Gastrocnemius medialis (tissue), 4 donors: ENCODE results near the gene DVL1. TPM values are rescaled to one million over a fixed set of nuclear protein-coding genes. Genes with fewer than 3 reads are reported as not detected.
A peak's percentile ranks its signal among the peaks of the same experiment; 100 is the strongest.

Experiments used
- ATAC-seq, 2 donors: fragments of 150-250 bp; one replicate each; pipeline ENCODE4 v1.9.1; 2016
- DNase-seq, 2 donors: peaks; one replicate each; pipeline ENCODE4 v3.0.0-alpha.2; 2019
- H3K27ac ChIP-seq, 4 donors: fragments of 200-600 bp; sonication (generic); 1 replicate in 1 of 4; 2 replicates in 3 of 4; pipeline ENCODE4 v1.5.1; 2016 to 2018; ENCODE audit warnings: mild to moderate bottlenecking in 2 of 4, moderate library complexity in 1 of 4
- H3K27me3 ChIP-seq, 3 donors: fragments of 200-600 bp; sonication (generic) in 2 of 3; 1 replicate in 1 of 3; 2 replicates in 2 of 3; pipeline versions ENCODE4 v1.5.1 to v1.6.0; 2016 to 2019; ENCODE audit warnings: mild to moderate bottlenecking in 1 of 3, moderate library complexity in 1 of 3
- H3K36me3 ChIP-seq, 2 donors: fragments of 200-600 bp; sonication (generic) in 1 of 2; one replicate each; pipeline ENCODE4 v1.5.1; 2017 to 2018
- H3K4me1 ChIP-seq, 2 donors: fragments of 200-600 bp; sonication (generic) in 1 of 2; one replicate each; pipeline ENCODE4 v1.5.1; 2016 to 2017; ENCODE audit warnings: mild to moderate bottlenecking in 2 of 2
- H3K4me3 ChIP-seq, 4 donors: fragments of 200-600 bp; sonication (generic) in 3 of 4; 1 replicate in 1 of 4; 2 replicates in 3 of 4; pipeline ENCODE4 v1.5.1; 2016 to 2019; ENCODE audit warnings: mild to moderate bottlenecking in 2 of 4
- H3K9me3 ChIP-seq, 3 donors: fragments of 200-600 bp; sonication (generic) in 2 of 3; 1 replicate in 1 of 3; 2 replicates in 2 of 3; pipeline ENCODE4 v1.5.1; 2016 to 2019
- CTCF ChIP-seq, 5 experiments: fragments of 450-650 bp in 3 of 5; fragments of 200-600 bp in 2 of 5; sonication (generic) in 2 of 5; IDR thresholded peaks in 4 of 5; conservative IDR thresholded peaks in 1 of 5; 1 replicate in 4 of 5; 2 replicates in 1 of 5; pipeline ENCODE4 v1.5.1; 2016 to 2019; ENCODE audit warnings: antibody characterized with exemption in 5 of 5, mild to moderate bottlenecking in 3 of 5, moderate library complexity in 3 of 5
- POLR2A ChIP-seq, 2 donors: fragments of 450-650 bp; IDR thresholded peaks; one replicate each; pipeline ENCODE4 v1.6.1; 2017; ENCODE audit warnings: antibody characterized with exemption in 2 of 2, mild to moderate bottlenecking in 2 of 2, moderate library complexity in 2 of 2
- in situ Hi-C, 4 donors: fragments of 200-750 bp; cut with MboI; loops; one replicate each; pipeline versions ENCODE4 v1.15.0 to v1.8.0; 2017; ENCODE audit warnings: low sequenced_read_pairs in 4 of 4
- intact Hi-C: fragments of 100-400 bp; cut with DNase I; formaldehyde crosslinking; loops from one replicate; pipeline ENCODE4 v1.15.1; 2023; ENCODE audit warnings: low total_unique reads
- total RNA-seq, 4 donors: library from RNA; depleted of rRNA; stranded (reverse); fragments of >200 nt; gene quantifications; one replicate each; pipeline versions ENCODE4 v1.1.0 to v1.2.3, GENCODE V29; 2016

Gene DVL1
- total RNA-seq, 4 donors from 2014 or later, result 196 to 311 (median 258) TPM

GRCh38 chr1:1354271-1355247 is 5.3 kb upstream of the DVL1 start:
- no peak overlapping the region for H3K4me3 ChIP-seq
- peak overlapping the region in 2 of 4 donors; percentile 9 to 28 for H3K27ac ChIP-seq
- peaks cover 8 to 33% (median 28%) of the 10 kb centered on the region in 3 donors for H3K27me3 ChIP-seq
- DNase-seq (peak in 1 of 2 donors; percentile 12), ATAC-seq (no peak)
- H3K9me3 ChIP-seq, result no peaks in the 10 kb centered on the region
- no peaks in the 10 kb centered on the region for H3K36me3 ChIP-seq
- peaks cover 13 to 38% of the 10 kb centered on the region in 2 donors for H3K4me1 ChIP-seq
- TF ChIP-seq CTCF (IDR thresholded peaks at IDR 0.05 in 4 of 5, conservative IDR thresholded peaks at IDR 0.05 in 1 of 5) (no peak), POLR2A (IDR thresholded peaks at IDR 0.05) (no peak)
- intact Hi-C loops, result loop anchor here (1.0 kb wide), 1 partner anchor 18 kb away; no protein-coding TSS in a partner anchor
- in situ Hi-C loops, result no loop called here

DNA sequence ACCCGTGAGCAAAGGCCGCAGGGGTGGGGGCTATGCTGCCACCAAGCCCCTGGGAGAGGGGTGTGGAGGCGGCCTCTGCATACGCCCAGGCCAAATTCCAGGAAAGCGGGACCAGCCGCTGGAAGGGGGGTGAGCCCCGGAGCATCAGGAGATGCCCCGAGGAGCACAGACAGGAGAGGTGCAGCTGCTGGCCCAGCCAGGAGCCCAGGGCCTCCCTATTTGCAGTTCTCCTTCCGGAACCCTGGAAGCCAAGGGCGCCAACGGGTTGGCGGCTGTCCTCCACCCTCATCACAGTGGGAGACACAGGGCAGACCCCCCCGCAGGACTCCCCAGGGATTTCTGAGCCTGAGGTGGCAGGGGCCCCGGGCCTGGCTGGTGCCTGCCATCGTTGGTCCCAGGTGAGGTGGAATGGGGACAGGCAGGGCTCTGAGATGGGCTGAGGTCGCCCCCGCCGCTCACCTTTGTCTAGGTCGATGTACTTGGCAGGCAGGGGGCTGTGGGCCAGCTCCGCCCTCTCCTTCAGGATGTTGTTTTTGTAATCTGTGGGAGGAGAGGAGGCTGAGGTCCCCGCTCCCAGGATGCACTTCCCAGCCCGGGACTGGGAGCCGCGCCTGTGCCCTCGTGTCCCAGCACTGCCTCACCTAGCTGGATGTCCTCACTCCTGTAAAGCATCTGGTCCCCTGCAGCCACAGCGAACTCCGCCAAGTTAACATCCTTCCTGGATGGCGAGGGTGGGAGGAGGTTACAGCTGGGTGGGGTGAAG is 4.4 kb upstream of the DVL1 start:
- intact Hi-C loops, result loop anchor here (1.0 kb wide), 1 partner anchor 19 kb away; no protein-coding TSS in a partner anchor
- Histone ChIP-seq H3K27me3 (peaks cover 0 to 25% (median 25%) of the 10 kb centered on the region in 3 donors), H3K27ac (peak overlapping the region; percentile 11 to 67 (median 46)), H3K4me3 (no peak overlapping the region), H3K9me3 (no peaks in the 10 kb centered on the region), H3K36me3 (no peaks in the 10 kb centered on the region), H3K4me1 (peaks cover 13 to 32% of the 10 kb centered on the region in 2 donors)
- ATAC-seq (no peak), DNase-seq (peak in 1 of 2 donors; percentile 17)
- in situ Hi-C loops, result no loop called here
- TF ChIP-seq CTCF (IDR thresholded peaks at IDR 0.05 in 4 of 5, conservative IDR thresholded peaks at IDR 0.05 in 1 of 5), result no peak

DNA sequence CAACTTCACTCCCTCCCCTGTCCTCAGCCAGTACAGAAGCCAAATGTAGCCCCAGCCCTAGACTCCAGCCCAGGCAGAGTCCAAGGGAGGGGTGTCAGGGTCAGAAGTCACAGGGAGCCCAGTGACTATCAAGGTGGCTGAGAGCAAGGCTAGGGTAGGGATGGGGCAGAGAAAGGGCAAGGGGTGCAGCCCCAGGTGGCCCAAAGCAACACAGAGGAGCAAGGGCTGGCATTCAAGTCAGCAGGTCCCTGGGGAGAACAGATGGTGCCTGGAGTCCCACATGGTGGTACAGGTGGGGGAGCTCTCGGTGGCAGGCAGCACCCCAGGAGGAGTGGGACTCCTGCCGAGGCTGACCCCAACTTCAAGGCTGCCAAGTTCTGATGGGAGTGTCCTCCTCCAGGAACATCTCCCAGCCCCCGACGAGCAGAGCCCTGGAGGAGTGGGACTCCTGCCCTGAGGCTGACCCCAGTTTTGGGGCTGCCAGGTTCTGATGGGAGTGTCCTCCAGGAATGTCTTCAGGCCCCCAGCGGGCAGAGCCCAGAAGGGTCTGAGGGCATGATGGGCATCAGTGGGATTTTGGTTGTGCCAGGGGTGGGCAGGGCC is 3.7 kb upstream of the DVL1 start:
- H3K36me3 ChIP-seq, result no peaks in the 10 kb centered on the region
- H3K4me3 ChIP-seq, result no peak overlapping the region
- in situ Hi-C loops (no loop called here), intact Hi-C loops (no loop called here)
- ATAC-seq, result no peak
- TF ChIP-seq POLR2A (IDR thresholded peaks at IDR 0.05), result no peak
- TF ChIP-seq CTCF (IDR thresholded peaks at IDR 0.05 in 4 of 5, conservative IDR thresholded peaks at IDR 0.05 in 1 of 5), result no peak
- no peaks in the 10 kb centered on the region for H3K9me3 ChIP-seq
- peaks cover 0 to 19% (median 18%) of the 10 kb centered on the region in 3 donors for H3K27me3 ChIP-seq
- DNase-seq, result no peak
- H3K27ac ChIP-seq, result peak overlapping the region; percentile 11 to 67 (median 46)
- peaks cover 16 to 35% of the 10 kb centered on the region in 2 donors for H3K4me1 ChIP-seq

DNA sequence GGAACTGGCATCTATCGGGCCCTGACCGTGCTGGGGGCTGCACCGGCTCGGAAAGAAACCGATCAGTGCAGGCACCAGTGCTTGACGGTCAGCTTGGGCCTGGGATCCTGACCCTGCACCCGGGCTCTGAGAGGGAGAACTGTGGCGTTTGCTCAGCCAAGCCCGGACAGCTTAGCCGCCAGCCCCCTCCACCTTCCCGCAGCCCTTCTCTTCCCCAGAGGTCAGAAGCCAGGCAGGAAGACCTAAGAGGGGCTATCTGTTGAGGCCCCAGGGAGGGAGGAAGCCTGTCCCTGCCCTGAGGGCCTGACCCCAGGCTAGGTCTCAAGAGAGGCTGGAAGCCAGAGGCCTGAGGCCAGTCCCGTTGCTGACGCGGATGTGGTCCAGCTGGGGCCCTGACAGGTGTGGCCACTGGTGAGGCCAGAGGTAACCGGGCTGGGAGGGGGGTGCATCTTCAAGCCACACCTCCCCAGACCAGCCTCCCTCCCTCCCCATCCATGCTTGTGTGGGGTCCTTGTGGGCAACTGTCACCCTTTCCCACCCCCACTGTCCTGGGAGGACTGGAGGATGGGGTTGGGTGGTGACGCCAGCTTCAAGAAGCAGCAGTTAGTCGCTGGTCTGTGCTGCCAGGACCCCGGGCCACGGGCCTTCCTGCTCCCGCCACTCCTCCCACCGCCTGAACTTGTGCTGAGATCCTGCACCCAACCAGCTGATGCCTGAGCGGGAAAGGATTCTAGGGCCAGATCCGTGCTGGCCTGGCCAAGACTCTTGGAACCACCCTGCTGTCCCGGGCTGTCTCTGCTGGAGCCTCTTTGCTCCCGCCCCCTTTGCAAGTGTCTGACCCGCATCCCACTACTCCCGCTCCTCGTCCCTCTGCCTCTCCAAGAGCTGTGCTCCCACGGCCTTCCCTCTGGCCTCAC is 2.6 kb upstream of the DVL1 start:
- intact Hi-C loops (no loop called here), in situ Hi-C loops (no loop called here)
- ATAC-seq (no peak), DNase-seq (peak in 1 of 2 donors; percentile 58)
- Histone ChIP-seq H3K27ac (peak overlapping the region; percentile 59 to 67 (median 64)), H3K36me3 (no peaks in the 10 kb centered on the region), H3K4me3 (no peak overlapping the region), H3K4me1 (peaks cover 27 to 44% of the 10 kb centered on the region in 2 donors), H3K9me3 (no peaks in the 10 kb centered on the region), H3K27me3 (peaks cover 0 to 16% (median 7%) of the 10 kb centered on the region in 3 donors)
- TF ChIP-seq POLR2A (IDR thresholded peaks at IDR 0.05) (no peak), CTCF (IDR thresholded peaks at IDR 0.05 in 4 of 5, conservative IDR thresholded peaks at IDR 0.05 in 1 of 5) (no peak)
